ENCODE data around the gene PITPNM3.

DNA sequence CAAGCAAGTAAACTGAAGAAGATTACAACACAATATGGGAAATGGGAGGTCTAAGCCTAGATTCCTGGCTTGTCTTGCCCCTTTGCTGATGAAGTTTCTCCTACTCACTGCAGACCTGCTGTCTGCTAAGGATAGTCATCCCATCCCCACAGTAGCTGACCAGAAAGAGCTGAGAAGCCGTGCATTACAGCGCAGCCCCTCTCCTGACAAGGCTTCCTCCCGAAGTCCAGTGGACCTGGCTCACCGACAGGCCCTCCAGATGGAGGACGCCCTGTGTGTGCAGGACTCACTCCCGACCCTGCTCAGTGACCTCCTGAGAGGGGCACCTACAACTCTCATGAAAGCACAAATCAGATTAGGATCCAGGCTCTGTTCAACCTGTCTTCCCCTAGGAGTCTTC, 48.8 kb upstream of the PITPNM3 start:
- no peak for TF ChIP-seq EZH2 (IDR thresholded peaks at IDR 0.05)
- TF ChIP-seq POLR2AphosphoS5 (IDR thresholded peaks at IDR 0.05; ENCODE audit: borderline replicate concordance, low read depth, low read length), result no peak
